T-helper 1 cell treated with Interleukin-12 subunit alpha and Interleukin-12 subunit beta and Interleukin-4 antibody, amounts not matched to agents 30 ng/mL and 1 ng/mL, for 36 hours (primary cell): ENCODE data around the gene LIFR. TPM values are rescaled to one million over a fixed set of nuclear protein-coding genes. Genes with fewer than 3 reads are reported as not detected.

Source experiments
- intact Hi-C: fragments of 100-400 bp; cut with micrococcal nuclease; formaldehyde crosslinking; loops from one replicate; pipeline ENCODE4 v1.15.1; 2024
- total RNA-seq: library from RNA; stranded (reverse); gene quantifications from 2 replicates; pipeline ENCODE4 v1.2.3, GENCODE V29; 2022

The LIFR gene
- total RNA-seq, 1 donor from 2014 or later, result not detected

DNA sequence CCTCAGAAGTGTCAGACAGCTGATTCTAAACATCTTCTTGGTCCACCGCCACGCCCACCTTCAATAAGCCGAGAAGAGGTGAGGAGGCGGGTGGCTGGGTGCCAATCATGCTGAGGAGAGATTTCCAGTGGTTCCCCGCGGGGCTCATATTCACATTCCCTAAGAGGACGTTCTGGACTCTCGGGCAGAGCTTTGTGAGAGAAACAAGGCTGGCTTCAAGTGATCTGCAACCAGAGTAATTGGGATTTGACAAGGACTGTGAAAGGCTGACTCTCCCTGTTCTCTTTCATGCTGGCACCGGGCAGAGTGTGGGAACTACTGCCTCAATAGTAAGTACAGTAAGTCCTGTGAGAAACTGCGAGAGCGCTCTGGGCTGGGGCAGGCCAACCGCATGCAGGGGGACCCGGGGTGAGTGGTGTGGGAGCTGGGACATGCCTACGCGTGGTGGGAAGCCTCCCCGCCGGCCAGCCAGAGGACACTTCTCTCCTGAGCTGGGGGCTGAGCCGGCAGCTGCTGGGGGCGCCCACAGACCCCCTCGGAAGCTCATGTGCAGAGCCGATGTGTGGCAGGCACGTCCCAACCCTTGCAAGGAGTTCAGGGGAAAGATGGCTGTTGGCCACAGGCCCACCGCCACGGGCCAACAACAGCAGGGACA is 110.9 kb downstream of the LIFR start:
- intact Hi-C loops, result no loop called here

DNA sequence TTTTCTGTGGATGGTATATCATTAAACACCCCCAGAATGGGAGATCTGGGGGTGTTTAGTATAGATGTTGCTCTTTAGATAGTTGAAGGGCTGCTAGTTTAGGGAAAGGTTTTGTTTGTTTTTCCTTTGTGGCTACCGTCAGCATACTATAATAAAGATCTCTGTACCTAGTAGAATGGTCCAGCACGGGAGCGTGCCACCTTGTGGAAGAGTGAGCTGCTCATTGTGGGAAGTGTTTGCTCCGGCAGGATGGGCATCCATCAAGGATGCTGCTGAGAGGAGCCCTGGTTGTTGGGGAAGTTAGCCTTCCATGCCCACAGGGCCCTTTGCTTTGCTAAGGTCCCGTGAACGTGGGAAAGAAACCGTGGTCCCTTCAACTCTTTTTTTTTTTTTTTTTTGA is 113.1 kb downstream of the LIFR start:
- intact Hi-C loops, result loop anchor here (5.0 kb wide), 1 partner anchor 61 kb away; no protein-coding TSS in a partner anchor

DNA sequence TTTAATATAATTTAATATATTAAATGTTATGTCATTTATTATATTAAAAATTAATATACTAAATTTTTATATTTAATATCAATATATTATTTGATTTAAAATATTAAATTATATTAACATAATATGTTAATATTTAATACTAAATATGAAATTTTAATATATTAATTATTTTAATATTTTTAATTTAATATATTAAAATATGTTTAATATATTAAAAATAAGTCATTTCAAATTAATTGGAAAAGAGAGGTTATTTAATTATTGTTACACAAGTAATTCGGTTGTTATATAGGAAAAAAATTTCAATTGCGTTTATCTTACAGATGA is 114.2 kb downstream of the LIFR start:
- intact Hi-C loops, result loop anchor here (5.0 kb wide), 1 partner anchor 60 kb away; no protein-coding TSS in a partner anchor

DNA sequence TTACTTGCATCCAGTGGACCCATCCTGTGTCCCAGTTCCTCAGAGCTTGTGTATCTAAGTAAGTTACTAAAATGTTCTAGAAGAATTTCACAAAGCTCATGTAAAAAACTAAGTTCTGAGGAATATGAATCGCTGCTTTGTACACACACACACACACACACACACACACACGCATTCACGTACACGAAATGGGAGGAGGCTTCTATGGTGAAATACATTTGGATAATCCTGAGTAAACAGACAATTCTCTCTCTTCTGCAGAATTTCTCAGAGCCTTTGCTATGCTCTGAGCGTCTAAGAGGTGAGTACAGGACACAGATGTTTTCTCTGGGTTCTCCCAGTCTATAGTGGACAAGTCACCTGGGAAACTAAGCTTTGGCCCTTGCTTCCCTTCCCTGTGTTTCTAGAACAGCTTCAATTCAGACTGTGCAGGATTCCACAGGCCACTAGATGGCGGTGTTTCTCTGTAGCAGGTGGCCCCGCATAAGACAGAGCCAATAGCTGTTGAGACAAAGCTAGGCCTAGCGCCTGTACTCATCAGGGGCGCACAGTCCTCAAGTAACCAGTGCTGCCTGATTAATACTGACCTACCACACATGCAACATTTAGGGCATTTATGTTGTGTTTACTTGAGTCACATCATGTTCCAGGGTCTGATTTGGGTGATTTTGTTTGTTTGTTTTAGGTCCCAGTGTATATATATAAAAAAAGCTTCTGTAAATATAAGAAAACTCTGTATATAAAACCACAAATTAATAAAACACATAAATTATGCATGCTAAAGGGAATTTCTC is 114.8 kb downstream of the LIFR start:
- intact Hi-C loops, result loop anchor here (1.0 to 5.0 kb wide), 9 partner anchors 12 to 1106 kb away; no protein-coding TSS in a partner anchor

DNA sequence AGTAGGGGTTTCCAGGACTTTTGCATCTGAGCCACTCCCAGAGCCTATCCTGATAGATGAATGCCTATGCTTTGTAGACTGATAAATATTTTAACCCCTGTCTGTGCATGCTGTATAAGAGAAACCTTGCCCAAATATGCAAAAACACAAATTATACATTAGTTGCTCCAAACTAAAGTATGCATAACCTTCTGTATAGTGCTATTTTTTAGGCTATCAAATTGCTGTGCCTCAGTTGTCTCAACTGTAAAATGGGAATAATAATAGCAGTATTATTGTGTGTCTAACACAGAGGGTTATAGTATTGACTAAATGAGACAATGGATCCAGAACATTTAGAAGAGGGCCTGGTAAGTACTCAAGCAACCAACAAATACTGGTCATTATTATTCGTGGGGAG is 117.7 kb downstream of the LIFR start:
- intact Hi-C loops, result no loop called here

DNA sequence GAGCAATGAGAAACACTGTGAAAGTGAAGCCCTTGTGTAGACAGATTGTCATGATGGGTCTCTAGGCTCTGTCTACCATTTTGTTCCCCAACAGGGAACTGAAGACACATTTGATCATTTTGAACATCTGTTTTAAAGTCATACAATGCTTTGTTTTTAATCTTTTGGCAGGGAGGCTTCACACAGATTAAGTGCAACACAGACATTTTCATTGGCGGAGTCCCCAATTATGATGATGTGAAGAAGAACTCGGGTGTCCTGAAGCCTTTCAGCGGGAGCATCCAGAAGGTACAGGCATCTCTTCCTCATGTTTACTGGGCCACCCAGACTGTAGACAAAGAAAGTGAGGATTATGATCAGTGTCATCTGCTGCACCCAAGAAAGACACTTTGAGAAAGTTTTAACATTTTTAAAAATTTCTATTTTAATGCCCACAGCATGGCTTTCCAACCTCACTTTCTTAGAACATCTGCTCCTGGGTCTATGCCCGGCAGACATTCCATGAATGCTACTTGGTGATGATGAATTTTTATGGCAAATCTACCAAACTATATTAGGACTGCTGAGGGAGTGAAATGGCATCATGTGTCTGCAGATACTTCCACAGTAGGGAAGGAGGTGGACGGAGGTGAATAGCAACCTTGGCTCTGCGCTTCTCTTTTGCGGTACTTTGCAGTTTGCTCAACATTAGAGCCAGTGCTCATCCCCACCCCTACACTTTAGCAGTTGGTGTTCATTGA is 121.3 kb downstream of the LIFR start:
- intact Hi-C loops, result no loop called here

DNA sequence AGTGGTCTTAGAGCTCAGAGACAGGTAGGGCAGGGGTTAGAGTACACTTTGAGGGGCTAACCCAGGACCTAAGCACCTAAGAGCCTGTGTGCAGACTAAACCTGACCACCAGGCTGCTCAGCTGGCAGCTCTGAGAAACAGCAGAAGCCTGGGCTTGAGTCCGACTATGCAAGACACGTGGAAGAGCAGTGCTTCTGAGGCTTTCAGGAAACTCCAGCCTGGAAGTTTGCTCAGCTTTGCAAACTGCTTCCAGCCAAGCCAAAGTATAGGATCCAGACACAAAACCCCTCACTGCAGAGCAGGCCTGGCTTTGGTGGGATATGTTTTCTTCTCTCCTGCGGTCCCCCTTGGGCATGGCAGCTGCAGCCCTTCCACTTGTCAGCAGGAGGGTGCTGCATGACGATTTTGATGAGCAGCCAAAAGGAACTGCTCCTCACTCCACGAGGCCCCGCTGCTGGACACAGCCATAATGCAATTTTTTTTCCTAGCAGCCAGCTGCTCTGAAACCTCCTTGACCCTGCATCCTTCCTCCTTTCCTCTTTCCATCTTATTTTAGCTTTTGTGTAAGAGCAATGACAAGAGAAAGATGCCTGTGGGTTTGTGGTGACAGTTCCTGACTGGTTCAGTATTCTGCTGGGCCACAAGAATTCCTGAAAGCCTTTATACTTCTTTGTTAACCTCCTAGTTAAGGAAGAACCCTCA is 123.1 kb downstream of the LIFR start:
- intact Hi-C loops, result no loop called here

DNA sequence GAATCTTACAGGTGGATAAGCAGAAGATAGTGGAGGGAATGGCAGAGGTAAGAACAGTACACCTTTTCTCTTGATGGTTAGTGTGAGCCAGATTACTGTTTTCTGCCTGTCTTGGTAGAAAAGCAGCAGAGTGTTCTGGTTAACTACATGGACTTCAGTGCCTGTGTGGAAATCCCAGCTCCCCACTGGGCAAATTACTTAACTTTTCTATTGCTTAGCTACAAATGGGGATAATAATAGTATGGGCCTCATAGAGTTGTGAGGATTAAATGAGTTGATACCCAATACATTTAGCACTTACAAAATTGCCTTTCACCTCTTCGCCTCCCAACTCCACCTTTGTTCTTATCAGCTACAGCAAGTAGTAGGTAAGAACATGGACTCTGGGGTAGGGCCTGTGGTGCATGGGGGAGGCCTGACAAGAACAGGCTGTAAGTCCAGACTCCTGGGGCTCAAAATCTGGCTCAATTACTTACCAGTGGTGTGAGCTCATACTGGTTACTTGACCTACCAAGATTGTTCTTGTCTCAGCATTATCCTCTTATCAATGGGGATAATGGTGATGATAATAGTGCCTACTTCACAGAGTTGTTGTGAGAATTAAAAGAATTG is 125.1 kb downstream of the LIFR start:
- intact Hi-C loops, result no loop called here

DNA sequence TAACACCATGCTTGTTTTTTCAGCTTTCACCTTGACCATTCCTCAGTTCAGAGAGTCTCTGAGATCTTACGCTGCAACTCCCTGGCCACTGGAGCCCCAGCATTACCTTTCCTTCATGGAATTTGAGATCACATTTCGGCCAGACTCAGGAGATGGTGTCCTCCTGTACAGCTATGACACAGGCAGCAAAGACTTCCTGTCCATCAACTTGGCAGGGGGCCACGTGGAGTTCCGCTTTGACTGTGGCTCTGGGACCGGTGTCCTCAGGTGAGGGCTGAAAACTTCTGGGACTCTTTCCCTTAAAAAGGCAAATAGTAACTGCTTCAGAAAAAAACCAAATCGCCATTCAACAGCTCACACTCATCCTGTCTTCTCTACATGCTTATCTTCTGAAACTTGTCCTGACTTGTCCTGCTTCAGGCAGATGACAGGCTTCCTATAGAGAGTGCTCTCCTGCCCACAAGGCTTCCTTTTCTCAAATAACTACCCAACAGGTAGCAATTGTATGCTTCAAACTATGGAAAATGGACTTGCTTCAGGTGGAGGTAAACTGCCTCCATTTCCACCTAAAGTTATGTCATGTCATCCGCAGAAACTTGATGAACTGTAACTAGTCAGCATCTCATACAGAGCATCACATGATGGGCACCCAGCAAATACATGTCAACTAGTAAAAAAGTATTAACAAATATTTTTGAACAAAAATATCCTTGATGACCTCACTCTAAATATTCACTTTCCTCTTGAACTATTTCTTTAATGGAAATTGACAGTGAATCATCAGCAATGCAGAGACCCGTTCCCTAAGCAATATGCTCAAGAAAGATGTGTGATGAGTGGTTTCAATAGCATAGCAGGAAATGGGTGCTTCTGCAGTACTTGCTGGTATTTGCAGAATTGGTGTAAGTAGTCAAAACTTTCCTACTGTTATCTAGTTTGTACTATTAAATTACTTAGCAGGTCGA is 129.2 kb downstream of the LIFR start:
- intact Hi-C loops, result no loop called here

DNA sequence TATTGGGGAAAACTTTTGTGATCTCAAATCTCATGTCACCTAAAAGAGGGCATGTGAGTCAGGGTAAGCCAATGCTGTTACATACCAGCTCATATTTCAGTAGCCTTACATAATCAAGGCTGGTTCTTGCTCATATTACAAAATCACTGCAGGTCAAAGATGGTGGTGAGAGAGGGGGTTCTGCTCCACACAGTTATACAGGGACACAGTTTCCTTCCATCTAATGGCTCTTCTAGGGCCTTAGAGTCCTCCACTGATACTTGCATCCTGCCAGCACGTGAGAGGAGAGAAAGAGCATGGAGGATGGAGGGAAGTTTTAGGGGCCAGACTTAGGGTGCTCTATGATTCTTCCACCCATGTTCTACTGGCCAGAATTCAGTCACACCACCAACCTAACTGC is 130.0 kb downstream of the LIFR start:
- intact Hi-C loops, result no loop called here
